AG10803 (cell line): ENCODE results near the gene KLRG1.

Source experiments
- DNase-seq: peaks from one replicate; pipeline ENCODE4 v3.0.0; 2010; ENCODE audit warnings: low read depth
- H3K4me3 ChIP-seq: 2 replicates; pipeline ENCODE4 v1.5.1; 2011; ENCODE audit warnings: mild to moderate bottlenecking, low read length, control low read depth
- TF ChIP-seq, protein P1 (sequence below): conservative IDR thresholded peaks from 2 replicates; pipeline ENCODE4 v1.5.1; 2011; ENCODE audit warnings: mild to moderate bottlenecking, low read length, control low read depth, inconsistent platforms

KLRG1 gene

DNA sequence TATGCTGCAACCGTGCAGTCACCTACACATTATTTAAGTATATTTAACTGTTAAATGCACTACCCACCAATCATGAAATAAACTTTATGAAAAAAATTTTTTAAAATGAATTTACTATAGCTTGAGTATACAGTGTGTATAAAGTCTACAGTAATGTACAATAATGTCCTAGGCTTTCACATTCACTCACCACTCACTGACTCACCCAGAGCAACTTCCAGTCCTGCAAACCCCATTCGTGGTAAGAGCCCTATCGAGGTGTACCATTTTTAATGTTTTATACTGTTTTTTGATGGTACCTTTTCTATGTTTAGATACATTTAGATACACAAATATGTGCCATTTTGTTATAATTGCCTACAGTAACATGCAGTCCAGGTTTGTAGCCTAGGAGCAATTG lies 48.1 kb downstream of the KLRG1 start:
- no peak for DNase-seq
- H3K4me3 ChIP-seq: no peak overlapping the region
- TF ChIP-seq, protein P1, sequence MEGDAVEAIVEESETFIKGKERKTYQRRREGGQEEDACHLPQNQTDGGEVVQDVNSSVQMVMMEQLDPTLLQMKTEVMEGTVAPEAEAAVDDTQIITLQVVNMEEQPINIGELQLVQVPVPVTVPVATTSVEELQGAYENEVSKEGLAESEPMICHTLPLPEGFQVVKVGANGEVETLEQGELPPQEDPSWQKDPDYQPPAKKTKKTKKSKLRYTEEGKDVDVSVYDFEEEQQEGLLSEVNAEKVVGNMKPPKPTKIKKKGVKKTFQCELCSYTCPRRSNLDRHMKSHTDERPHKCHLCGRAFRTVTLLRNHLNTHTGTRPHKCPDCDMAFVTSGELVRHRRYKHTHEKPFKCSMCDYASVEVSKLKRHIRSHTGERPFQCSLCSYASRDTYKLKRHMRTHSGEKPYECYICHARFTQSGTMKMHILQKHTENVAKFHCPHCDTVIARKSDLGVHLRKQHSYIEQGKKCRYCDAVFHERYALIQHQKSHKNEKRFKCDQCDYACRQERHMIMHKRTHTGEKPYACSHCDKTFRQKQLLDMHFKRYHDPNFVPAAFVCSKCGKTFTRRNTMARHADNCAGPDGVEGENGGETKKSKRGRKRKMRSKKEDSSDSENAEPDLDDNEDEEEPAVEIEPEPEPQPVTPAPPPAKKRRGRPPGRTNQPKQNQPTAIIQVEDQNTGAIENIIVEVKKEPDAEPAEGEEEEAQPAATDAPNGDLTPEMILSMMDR: no peak

DNA sequence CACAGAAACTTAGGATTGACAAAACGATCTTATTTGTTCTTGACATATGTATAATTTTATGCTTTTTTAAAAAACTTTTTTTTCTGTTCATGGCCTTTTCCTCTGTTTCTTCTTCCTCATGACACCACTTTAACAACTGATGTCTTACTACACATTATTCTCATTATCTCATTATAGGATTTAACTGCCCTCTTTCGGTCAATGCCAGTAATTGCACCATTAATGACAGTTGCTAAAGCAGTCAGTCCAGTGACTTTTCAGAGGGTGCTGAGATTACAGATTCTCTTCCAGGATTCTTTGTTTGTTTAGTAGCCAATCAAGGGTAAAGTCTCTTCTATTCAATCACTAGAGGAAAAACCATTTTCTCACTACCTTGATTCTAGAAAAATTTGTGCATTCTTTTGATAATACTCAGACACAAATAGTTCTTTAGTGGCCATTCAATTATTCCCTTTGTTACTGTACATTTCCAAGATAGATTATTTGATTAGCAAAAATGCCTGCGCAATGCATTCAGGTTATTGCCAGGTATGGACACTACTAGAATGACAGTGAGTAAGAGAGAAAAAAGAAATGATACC lies 50.1 kb downstream of the KLRG1 start:
- TF ChIP-seq, protein P1: peak; percentile 72

DNA sequence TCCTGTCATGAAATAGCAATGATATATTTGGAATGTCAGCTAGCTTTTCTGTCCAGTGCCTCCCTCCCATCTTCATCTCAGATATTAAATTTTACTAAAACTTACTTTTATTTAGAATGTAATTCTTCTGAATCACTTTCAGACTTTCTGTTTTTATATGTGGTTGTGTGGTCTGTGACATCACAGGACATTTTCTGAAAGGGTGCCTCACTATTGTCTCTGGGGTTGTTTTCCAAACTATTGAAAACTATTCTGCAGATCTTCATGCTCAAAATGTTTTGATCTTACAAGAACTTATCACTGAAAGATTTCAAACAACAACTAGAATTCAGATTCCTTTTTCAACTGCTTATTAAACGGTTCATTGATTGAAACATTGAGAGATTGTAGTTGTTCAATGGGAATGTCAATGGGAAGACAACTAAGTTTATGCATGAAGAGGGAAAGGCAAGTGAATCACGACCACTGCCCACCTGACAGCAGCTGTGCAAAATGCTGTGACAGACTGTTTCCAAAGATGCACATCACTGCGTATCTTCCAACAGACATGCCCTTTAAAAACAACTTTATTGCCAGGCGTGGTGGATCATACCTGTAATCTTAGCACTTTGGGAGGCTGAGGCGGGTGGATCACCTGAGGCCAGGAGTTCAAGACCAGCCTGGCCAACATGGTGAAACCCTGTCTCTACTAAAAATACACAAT lies 51.3 kb downstream of the KLRG1 start:
- no peak for DNase-seq
- no peak overlapping the region for H3K4me3 ChIP-seq
- TF ChIP-seq, protein P1: no peak

More for the DNA sequence above, 50.1 kb downstream of the KLRG1 start:
- H3K4me3 ChIP-seq: no peak overlapping the region
- DNase-seq: peak; percentile 47

DNA sequence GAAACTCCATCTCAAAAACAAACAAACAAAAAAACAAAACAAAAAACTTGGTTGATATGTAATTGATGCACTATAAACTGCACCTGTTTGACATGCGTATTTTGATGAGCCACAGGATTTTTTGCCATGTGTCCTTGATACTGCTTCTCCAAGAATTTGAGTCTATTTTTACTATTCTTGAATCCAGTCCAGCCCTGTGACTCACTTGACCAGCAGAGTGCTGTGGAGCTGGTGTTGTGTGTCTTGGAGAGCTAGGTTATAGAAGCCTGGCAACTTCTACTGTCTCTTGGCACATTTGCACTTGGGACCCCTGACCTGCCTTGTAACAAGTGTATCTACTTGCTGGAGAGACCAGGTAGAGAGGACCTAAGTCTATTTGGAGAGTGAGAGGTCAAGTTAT lies 52.0 kb downstream of the KLRG1 start:
- TF ChIP-seq, protein P1: no peak
- peak; percentile 30 for DNase-seq
- H3K4me3 ChIP-seq: no peak overlapping the region

DNA sequence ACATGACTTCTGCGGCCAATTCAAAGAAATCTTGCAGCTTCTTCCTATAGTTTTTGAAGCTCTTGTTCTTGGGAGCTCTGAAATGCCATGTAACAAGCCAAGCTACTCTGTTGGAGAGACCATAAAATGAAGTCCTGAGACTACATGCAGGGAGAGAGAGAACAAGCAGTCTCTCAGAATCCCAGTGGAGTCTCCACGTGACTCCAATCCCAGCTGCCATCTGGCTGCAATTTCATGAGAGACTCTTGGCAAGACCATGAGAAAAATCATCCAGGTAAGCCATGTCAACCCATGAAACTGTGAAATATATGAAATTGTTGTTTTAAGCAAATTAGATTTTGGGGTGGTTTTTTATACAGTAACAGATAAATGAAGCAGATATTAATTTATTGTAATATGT lies 54.4 kb downstream of the KLRG1 start:
- TF ChIP-seq, protein P1: no peak
- no peak overlapping the region for H3K4me3 ChIP-seq
- DNase-seq: no peak

DNA sequence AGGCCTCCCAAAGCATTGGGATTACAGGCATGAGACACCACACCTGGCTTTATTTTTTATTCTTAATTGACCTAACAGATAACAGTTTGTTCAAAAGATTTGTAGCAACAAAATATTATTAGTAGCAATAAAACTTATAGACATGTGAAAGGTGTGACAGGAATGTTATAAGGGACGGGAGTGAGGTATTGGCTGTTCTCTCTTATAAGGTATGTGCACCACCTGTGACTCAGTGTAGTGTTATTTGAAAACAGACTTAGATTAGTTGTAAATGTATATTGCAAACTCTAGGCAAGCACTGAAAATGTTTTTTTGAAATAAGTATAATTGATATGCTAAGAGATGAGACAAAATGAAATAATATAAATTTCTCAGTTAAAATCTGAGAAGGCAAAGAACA lies 57.8 kb downstream of the KLRG1 start:
- TF ChIP-seq, protein P1: no peak
- H3K4me3 ChIP-seq: no peak overlapping the region
- DNase-seq: no peak

DNA sequence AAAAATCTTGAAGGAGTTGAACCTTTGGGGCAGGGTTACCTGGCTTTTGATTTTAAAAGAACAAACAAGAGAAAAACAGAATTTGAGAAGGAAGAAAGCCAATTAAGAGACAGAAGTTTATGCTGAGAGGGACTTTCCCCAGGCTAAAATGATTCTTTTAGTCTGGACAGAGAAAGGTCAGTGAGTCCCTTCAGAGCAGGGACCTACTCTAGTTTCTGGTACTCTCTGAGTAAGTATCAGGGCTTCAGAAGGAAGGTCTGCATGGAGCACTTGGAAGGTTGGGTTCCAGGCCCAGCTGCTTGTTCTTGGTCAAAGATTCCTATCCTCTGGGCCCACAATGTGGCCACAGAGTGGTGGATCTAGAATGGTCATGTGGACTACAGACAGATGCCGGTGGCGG lies 59.6 kb downstream of the KLRG1 start:
- TF ChIP-seq, protein P1: no peak
- DNase-seq: no peak
- no peak overlapping the region for H3K4me3 ChIP-seq
